Activated CD4-positive, alpha-beta T cell treated with anti-CD3 and anti-CD28 coated beads, Interleukin-2, amount 50 U/mL, for 24 hours (primary cell): ENCODE results near the gene RIC8B.
"Not testable (repeated sequence)": the region's sequence is repeated elsewhere in the genome, so short reads cannot be mapped to it uniquely, and the experiment has no call there.

Source experiments
- DNase-seq, 2 donors: peaks; one replicate each; pipeline ENCODE4 v3.0.0-alpha.2; 2020; ENCODE audit warnings: low read depth in 1 of 2, low spot score in 1 of 2

RIC8B gene, protein sequence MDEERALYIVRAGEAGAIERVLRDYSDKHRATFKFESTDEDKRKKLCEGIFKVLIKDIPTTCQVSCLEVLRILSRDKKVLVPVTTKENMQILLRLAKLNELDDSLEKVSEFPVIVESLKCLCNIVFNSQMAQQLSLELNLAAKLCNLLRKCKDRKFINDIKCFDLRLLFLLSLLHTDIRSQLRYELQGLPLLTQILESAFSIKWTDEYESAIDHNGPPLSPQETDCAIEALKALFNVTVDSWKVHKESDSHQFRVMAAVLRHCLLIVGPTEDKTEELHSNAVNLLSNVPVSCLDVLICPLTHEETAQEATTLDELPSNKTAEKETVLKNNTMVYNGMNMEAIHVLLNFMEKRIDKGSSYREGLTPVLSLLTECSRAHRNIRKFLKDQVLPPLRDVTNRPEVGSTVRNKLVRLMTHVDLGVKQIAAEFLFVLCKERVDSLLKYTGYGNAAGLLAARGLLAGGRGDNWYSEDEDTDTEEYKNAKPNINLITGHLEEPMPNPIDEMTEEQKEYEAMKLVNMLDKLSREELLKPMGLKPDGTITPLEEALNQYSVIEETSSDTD

DNA sequence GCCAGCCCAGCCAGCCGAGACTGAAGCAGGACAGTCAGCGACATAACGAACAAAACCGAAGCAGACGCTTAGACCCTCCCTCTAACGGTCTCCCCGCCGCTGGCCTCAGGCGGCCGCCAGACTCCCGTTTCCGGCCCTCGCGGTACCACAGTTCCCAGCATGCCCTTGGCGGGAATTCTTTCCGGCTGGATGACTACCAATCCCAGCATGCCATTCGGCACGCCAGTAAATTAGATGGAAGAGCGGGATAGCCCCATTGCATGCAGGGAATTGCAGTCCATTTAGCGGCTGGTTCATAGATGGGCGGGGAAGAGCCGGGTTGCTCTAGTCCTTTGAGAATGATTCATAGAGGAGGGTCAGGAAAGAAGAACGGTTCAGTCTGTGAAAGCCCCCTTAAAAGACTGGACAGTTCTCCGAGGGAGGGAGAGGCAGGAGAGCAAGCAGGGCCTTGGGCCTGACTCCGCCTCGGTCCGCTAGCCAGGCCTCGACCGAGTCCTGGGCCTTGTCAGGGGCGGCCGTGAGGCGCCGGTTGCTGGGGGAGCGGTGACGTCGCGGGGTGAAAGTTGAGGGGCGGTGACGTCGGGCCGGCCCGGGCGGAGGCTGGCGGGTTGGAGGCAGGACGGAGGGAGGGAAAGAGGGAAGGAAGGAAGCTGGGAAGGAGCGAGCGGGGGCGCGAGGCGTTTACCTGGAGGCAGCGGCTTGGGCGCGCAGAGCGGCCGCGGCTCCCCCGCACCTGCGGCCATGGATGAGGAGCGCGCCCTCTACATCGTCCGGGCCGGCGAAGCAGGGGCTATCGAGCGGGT lies at the start of gene RIC8B:
Gene RIC8B, plus strand, starts transcription at position 678 of the 803 bp plus-strand sequence. Its CDS starts 64 bp downstream, at position 742.
- peak; percentile 65 to 83 for DNase-seq

DNA sequence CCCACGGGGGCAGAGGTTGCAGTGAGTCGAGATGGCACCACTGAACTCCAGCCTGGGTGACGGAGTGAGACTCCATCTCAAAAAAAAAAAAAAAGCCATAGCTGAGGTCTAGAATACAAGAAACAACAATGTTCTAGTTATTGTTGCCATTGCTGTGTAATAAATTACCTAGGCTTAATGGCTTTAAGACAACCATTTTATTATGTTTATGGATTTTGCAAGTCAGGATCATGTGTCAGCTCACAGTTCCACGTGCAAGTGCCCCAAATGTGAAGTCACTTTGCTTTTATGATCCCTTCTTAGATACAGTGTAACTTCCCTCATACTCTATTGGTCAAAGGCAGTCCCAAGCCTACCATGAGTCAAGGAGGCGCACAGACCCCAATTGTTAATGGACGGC lies 49.5 kb upstream of the RIC8B start:
- DNase-seq: no peak

DNA sequence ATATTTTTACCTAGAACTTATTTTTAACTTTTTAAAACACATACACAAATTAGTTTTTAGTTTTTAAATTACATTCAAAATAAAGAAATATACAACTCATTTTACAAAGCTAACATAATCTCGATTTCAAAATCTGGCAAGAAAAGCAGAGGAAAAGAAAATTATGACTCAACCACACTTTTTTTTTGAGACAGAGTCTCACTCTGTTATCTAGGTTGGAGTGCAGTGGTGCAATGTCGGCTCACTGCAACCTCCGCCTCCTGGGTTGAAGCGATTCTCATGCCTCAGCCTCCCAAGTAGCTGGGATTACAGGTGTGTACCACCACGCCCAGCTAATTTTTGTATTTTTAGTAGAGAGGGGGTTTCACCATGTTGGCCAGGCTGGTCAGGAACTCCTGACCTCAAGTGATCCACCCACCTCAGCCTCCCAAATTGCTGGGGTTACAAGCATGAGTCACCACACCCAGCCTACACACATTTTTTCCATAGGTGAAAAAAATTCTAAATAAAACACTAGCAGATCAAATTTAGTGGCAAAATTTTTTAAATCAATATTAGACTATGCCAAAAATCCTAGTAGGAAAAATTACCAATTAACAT lies 47.8 kb upstream of the RIC8B start:
- not testable (repeated sequence) for DNase-seq

DNA sequence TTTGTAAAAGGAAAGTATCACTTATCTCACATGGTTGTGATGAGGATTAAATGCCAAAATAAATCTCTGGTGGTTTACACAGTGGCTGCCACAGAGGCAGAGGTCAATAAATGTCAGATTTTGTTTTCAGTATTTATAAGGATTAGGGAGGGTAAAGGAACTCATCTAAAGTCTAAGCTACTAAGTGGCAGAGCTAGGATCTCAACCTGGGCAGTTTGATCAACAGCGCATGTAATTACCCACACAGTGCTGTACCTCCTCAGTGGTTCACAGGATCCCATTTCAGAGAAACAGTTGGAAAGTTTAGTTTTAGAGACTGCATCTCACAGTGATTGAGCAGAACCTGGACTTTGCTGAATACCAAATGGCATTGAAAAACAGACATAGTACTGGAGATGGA lies 44.9 kb upstream of the RIC8B start:
- DNase-seq: no peak

DNA sequence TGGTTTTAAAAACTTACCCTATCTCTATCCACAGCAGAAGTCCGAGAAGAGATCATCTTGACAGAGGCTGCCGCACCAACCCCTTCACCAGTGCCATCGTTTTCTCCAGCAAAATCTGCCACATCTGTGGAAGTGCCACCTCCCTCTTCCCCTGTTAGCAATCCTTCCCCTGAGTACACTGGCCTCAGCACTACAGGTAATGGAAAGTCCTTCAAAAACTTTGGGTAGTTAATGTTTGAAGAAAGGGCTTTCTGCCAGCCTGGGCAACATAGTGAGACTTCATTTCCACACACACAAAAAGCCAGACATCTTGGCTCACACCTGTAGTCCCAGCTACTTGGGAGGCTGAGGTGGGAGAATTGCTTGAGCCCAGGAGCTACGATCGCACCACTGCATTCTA lies 41.6 kb upstream of the RIC8B start:
- no peak for DNase-seq

DNA sequence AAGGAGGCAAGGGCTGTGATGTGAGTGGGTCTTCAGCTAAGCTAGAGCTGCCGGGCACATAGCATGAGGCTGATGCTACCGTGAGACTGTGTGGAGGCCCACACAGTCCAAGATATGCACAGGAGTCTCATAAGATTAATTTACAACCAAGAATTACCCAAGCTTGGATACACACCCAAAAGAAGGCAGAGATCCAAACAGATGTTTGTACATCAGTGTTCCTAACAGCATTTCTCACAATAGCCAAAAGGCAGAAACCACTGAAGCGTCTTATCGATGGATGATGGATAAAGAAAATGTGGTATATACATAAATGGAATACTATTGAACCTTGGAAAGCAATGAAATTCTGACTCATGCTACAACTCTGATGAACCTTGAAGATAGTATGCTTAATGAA lies 40.8 kb upstream of the RIC8B start:
- DNase-seq: no peak

DNA sequence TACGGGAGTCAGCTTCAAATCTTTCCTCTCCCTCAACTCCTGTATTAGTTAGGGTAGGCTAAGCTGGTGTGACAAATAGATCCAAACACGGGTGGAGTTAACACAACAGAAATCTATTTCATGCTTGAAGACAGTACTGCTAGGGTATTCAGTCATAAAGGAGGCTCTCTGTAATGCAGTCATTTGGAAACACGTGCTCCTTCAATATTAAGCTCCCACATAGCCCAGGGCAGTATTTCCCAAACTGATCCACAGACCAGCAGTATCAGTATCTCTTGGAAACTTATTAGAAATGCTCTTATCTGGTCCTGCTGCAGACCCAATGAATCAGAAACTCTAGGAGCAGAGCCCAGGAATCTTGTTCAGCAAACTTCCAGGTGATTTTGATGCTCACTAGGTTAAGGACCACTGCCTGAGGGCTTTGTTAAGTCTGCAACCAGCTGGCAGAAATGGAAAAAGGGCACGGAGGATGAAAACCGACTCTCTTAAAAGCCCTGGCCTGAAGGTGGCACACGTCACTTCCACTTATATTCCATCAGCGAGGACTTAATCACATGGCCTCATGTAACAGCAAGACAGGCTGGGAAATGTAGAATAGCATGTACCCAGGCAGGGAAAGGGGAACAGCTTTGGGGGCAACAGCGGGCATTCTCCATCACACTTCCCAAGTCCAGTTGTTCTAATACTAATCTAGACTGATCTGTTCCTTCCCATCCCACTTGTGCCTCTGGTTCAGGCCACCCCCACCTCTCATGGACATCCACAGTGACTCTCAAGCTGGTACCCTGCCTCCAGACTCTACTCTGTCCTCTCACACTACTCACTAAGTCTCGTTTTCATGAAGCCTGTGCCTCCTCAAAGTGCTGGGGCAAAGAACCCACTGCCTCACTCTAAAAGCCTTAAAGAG lies 38.2 kb upstream of the RIC8B start:
- no peak for DNase-seq

DNA sequence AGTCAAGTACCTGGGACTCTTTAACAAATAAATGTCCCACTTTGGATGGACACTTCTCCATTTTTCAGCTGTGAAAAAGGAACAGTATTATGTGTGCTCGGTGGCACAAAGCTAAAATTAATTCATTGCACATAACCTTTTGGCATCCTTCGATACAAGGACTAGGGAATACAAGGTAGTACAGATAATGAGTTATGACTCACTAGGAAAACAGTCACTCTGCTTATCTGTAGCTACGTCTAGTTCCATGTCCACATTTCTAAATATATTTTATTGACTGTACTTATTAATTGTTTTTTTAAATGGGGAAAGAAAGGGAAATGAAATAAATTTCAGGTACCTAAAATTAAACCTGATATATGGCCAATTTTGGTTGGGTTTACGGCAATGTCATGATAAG lies 35.2 kb upstream of the RIC8B start:
- DNase-seq: no peak

DNA sequence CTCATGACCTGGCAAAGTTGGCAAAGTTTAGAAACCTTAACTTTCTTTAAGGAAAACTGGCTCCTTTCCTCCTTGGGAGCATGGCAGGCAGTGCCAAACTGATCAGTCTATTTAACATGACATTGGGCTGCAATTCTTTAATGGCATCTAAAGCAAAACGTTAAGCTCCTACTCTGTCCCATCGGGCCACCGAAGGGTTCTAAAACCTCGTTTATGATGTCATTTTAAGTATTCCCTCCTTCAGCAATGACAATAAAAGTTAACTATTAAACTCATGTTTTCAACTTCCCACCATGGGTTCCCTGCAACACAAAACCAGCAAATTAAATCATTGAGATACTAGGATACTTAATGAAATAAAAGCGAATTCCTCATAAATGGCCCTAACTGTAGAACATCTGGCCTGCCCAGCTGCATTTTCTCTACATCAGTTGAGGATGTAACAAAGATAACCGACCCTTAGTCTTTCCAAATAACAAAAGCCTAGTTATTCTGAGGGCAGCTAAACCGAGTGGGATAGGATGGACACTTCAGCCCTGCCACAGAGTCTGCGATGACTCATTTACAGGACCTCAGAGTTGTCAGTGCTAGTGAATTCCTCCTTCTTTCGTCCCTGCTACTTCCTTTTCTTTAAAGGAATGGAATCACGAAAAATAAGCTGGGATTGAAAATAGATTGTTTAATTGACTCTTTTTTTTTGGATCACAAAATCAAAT lies 34.5 kb upstream of the RIC8B start:
- no peak for DNase-seq

DNA sequence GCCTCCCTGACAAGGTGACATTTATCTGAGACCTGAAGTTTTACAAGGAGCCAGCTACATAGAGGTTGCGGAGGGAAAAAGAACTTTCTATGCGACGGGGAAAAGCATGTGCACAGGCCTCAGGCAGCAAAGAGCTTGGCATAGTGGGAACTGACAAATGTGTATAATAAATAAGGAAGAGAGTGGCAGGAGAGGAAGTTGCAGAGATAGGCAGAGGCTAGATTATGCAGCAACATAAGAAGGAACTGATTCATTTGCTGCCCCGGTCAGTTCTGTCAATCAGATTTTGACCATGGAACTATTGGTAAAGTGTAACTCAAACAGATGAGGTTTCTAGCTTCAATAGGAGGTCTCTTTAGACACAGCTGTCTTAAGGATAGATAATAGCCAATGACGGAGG lies 33.7 kb upstream of the RIC8B start:
- DNase-seq: no peak

DNA sequence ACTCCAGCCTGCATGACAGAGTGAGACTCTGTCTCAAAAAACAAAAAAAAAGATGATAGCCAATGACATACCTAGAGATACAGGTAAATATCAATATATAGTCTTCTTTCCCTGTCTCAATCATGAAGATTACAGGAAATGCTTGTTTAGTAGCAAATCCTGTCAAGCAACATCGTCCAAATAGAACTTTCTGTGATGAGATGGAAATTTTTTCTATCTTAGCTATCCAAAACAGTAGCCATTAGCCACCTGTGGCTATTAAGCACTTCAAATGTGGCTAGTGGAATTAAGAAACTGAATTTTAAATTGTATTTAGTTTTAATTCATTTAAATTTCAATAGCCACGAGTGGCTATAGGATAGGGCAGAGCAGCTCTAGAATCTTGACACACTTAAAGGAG lies 33.2 kb upstream of the RIC8B start:
- no peak for DNase-seq

DNA sequence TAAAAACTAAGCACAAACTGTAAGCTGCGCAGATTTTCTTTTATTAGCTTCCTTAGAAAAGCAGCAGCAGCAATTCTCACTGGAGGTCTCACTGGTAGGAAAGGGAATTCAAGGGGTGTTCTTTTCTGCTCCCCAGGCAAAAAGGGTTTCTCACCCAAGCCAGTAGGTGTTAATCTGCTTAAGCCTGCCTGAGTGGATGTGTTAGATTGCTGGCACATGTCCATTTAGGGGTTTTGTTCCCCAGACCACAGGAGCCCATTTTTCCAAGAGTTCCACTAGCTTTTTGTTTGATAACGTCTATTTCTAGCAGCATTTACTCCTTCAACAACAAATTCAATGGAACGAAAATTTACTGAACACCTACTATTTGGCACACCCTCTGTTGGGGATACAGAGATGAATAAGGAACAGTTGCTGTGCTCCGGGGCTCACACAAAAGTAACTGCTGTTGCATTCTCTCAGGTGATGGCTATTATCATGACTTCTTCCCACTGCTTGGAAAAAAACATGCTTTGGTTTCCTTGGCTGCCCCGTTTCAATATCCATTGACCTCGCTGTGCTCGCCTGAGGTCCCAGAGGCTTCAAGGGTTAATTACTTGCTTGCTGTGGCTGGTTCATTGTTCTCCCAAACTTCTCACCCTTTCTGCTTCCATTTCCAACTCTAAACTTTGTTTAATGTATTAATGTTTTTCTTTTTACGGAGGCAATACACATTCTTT lies 31.1 kb upstream of the RIC8B start:
- DNase-seq: no peak

DNA sequence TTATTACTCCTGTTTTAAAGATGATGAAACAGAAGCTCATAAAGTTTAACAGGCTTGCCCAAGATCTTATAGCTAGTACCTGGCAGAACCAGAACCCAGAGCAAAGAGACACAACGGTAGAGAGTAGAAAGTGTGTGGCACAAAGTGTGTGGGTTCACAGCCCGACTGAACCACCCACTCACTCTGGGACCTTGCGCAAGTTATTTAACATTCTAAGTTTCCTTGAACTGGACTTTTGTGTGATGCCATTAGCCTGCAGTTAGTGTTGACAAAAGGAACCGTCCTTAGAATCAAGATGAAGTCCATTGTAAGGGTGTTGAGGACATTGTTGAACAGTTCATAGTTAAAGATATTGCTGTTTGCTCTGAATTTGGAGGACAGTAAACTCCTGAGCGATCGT lies 29.9 kb upstream of the RIC8B start:
- no peak for DNase-seq

DNA sequence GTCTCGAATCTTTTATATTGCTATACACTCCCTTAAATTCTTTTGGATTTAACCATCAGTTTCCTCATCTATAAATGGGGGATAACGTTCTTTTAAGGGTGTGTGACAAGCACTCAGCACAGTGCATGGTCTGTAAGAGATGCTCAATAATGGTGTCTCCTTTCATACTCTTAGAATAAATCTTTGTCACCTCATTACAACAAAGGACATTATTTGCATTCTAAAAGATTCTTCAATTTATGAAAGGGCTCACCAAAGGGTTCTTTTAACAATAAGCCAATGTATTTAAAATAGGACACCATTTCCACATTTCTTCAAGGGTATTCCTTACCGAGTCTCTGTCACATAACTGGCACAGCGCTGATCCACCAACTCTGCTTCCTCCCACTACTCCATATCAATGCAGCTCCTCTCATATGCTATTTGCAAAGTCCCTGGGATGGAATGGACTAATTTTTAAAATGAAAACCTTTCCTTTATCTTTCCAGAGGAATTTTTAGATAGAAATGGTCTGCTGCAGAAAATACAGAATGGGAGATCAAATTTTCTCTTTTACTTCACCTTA lies 29.2 kb upstream of the RIC8B start:
- no peak for DNase-seq

DNA sequence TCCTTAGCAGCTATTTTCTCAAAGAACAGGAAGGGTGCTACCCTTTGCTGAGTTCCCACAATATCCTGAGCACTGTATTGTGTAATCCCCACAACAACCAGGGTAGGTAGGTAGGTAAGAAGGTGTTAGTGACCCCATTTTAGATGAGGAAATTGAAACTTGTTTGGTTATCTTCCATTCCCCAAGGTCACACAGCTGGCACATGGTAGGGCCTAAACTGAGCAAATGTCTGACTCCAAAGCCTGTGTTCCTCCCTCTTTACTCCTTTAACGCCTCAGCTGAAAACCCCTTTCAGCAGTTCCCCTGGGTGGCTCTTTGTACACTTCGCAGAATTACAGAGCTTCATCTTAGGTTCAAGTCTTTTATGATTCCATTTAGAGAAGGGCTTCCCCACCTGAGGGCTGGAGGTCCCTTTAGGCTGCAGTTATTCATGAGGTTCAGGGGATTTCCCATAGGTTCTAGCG lies 26.5 kb upstream of the RIC8B start:
- no peak for DNase-seq

DNA sequence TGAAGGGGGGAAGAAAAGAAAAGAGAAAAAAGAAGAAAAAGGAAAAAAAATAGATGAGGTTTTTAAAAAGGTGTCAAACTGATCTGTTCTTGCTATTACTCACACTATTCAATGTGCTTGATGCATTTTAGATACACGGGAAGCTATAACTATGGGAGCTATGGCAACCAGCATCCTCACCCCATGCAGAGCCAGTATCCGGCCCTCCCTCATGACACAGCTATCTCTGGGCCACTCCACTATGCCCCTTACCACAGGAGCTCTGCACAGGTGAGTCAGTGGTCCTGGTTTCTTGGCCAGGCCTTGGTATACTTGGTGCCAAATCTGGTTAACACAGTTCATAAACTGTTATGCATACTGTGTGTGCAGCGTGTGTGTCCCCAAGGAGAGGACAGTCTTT lies 24.0 kb upstream of the RIC8B start:
- no peak for DNase-seq

DNA sequence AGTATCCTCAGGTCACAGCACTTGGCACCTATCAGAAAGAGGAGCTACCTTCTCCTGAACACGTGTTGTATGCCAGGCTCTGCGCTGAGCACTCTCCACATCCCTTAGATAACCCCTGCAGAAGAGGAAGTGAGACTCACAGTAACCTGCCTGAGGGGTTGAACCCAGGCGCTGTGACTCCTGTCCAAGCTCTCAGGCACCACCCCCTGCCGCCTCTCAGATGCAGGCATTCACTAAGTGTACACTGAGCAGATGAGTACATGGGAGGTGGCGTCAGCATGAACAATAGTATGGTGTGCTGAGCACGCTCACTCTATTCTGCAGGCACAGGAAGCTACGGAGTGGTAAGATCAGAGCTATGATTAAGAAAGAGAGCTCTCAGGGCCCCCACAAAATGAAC lies 21.0 kb upstream of the RIC8B start:
- DNase-seq: peak in 1 of 2 donors; percentile 27

DNA sequence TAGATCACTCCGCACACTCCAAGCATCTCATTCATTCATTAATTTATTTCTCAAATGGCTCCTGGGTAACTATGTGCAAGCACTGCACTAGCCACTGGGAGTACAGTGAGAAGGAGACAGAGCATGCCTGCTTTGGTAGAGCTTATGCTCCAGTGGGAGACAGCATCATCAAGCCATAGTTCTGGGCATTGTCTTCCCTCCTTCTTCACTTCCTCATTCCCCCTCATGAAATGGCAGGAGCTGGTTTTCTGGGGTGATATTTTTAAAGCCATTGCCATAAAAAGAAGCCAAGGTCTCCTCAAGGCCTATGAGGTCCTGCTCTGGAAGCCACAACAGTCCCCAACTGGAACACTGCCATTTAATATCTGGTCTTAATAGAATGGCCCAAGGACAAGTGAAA lies 20.2 kb upstream of the RIC8B start:
- no peak for DNase-seq
